ENCODE results near the gene PREB. TPM values are rescaled to one million over a fixed set of nuclear protein-coding genes. Genes with fewer than 3 reads are reported as not detected.

PREB gene
- total and polyA plus RNA-seq, 4 donors, result 24.9 to 48.1 (median 44.2) TPM

DNA sequence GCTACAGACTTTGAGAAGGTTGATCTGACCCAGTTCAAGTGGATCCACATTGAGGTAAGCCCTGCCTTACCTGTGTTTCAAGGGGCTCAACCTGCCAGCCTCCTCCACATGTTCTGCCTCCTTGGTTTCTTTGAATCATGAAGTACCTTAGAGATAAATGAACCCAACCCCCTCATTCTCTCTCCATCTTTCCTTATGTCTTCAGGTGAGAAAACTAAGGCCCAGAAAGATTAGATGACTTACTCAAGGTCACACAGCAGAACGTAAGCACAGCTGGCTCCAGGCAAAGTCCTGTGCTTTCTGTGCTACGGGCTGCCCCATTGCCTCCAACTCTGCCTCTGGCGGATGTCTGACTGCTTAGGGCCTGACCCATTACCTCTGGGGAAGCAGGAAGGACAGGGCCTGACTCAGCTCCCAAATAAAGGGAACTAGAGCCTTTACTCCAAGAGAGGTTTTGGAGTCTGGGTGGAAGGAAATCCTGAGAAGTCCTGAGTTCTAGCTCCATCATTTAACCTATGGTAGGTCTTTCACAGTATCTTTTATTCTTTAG, 37.6 kb downstream of the PREB start:
- no peak for DNase-seq

DNA sequence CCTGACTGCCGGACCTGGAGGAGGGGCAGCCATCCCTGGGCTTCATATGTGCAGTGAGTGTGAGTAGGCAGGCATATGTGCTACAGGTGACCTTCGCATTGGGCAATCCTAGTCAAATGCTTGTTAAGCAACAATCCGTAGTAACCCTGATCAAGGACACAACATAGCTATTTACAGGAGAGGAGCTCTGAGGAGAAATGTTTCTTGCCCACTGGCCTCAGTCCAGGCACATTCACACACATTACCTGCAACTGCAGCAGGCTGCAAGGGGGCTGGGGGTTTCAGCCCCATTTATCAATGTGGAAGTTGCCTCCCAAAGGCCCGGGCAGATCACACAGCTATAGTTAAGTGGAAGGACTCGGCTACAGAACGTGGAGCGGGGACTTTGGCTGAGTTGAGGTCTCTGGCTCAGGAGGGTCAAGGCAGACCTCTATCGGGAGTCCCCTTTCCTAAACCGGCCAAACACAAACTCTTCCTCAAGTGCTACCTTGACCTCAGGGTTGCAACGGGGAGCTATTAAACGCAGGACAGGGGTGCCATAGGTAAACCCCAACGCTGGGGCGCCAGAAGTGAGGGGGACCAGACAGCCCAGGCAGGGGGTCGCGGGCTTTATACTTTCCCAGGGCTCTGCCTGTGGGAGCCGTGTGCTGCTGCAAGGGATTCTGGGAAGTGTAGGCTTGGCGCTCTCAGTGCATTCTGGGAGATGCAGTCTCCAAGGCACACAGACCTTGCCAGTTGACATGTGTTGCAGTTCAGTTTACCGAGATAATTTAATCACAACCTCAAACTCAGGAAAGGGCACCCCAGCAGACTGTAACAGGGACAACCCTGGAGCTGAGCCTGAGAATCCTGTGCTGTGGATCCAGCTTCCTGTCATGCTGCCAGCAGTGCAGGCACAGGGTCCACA, 38.4 kb downstream of the PREB start:
- 23% methylated on average over 18 of the region's 18 CpGs for WGBS, 2 donors
- H3K27me3 ChIP-seq (ENCODE audit: control insufficient read depth in 1 of 2, insufficient read depth in 2 of 2, low read length in 1 of 2), result no peaks in the 10 kb centered on the region
- ATAC-seq (ENCODE audit: low FRiP score) (peak; percentile 72), DNase-seq (peak; percentile 75 to 83)
- H3K36me3 ChIP-seq (ENCODE audit: control insufficient read depth in 1 of 2, insufficient read depth in 2 of 2, low read length in 1 of 2), result no peaks in the 10 kb centered on the region
- H3K27ac ChIP-seq (ENCODE audit: low read depth in 1 of 2, low read length in 2 of 2), result no peak overlapping the region
- intact Hi-C loops (cut with DNase I), result loop anchor here (5.0 to 10.0 kb wide), 2 partner anchors 96 to 99 kb away; no protein-coding TSS in a partner anchor
- H3K4me1 ChIP-seq (ENCODE audit: control insufficient read depth in 1 of 2, insufficient read depth in 2 of 2, low read length in 2 of 2), result no peaks in the 10 kb centered on the region
- H3K4me3 ChIP-seq (ENCODE audit: low read length in 2 of 2), result no peak overlapping the region
- H3K9me3 ChIP-seq (ENCODE audit: control insufficient read depth, low read length), result no peaks in the 10 kb centered on the region

More for the DNA sequence above, 37.6 kb downstream of the PREB start:
- intact Hi-C loops (cut with DNase I), result loop anchor here (5.0 to 10.0 kb wide), 2 partner anchors 95 to 98 kb away; no protein-coding TSS in a partner anchor
- no peaks in the 10 kb centered on the region for H3K36me3 ChIP-seq (ENCODE audit: control insufficient read depth in 1 of 2, insufficient read depth in 2 of 2, low read length in 1 of 2)
- no peaks in the 10 kb centered on the region for H3K9me3 ChIP-seq (ENCODE audit: control insufficient read depth, low read length)
- no peak overlapping the region for H3K4me3 ChIP-seq (ENCODE audit: low read length in 2 of 2)
- 75 to 89% methylated on average over 3 of the region's 3 CpGs for WGBS, 2 donors
- H3K27me3 ChIP-seq (ENCODE audit: control insufficient read depth in 1 of 2, insufficient read depth in 2 of 2, low read length in 1 of 2), result no peaks in the 10 kb centered on the region
- no peaks in the 10 kb centered on the region for H3K4me1 ChIP-seq (ENCODE audit: control insufficient read depth in 1 of 2, insufficient read depth in 2 of 2, low read length in 2 of 2)
- no peak overlapping the region for H3K27ac ChIP-seq (ENCODE audit: low read depth in 1 of 2, low read length in 2 of 2)
- ATAC-seq (ENCODE audit: low FRiP score), result no peak

DNA sequence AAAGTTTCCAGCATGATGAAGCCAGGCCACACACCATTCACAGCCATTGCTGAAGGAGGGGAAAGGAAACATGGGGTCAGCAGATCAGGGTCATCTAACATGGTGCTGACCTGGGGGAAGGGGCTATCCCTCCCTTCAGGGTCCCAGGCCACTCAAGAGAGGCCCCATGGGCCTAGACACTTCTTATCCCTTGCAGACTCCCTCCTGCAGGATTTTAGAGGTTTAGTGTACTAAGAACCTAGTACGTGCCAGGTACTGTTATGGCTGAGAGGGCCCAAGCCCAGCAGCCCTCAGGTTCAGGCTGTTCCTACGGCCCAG, 39.0 kb downstream of the PREB start:
- no peaks in the 10 kb centered on the region for H3K9me3 ChIP-seq (ENCODE audit: control insufficient read depth, low read length)
- 82 to 93% methylated on average over 2 of the region's 2 CpGs for WGBS, 2 donors
- ATAC-seq (ENCODE audit: low FRiP score) (no peak), DNase-seq (no peak)
- intact Hi-C loops (cut with DNase I), result loop anchor here (5.0 to 10.0 kb wide), 2 partner anchors 97 to 99 kb away; no protein-coding TSS in a partner anchor
- H3K27ac ChIP-seq (ENCODE audit: low read depth in 1 of 2, low read length in 2 of 2), result no peak overlapping the region
- no peak overlapping the region for H3K4me3 ChIP-seq (ENCODE audit: low read length in 2 of 2)
- no peaks in the 10 kb centered on the region for H3K4me1 ChIP-seq (ENCODE audit: control insufficient read depth in 1 of 2, insufficient read depth in 2 of 2, low read length in 2 of 2)
- no peaks in the 10 kb centered on the region for H3K36me3 ChIP-seq (ENCODE audit: control insufficient read depth in 1 of 2, insufficient read depth in 2 of 2, low read length in 1 of 2)
- H3K27me3 ChIP-seq (ENCODE audit: control insufficient read depth in 1 of 2, insufficient read depth in 2 of 2, low read length in 1 of 2), result no peaks in the 10 kb centered on the region

DNA sequence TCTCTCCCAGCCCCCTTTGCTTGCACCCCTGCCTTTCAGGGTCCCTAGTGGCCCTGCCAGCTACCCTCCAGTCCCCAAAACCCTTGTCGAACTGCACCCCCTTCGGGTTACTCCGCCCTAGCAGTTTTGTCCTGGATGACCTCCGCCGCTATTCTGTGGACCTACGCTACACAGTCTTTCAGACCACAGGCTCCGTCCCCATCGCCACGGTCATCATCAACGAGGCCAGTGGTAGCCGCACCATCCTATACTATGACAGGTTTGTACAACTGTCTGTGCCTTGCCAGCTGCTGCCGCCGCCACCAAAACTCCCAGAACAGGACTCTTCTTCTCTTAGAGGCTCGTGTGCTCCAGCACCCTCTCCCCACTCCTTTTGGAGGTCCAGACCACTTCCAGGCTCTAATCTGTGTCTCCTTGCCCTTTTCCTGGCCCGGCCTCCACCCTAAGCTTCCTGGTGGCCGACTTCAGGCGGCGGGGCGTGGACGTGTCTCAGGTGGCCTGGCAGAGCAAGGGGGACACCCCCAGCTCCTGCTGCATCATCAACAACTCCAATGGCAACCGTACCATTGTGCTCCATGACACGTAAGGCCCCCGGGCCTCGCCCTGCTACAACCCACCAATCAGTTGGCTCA, 40.0 kb downstream of the PREB start:
- intact Hi-C loops (cut with DNase I), result loop anchor here in 1 of 2 donors (10.0 kb wide), 1 partner anchor 100 kb away; no protein-coding TSS in a partner anchor

DNA sequence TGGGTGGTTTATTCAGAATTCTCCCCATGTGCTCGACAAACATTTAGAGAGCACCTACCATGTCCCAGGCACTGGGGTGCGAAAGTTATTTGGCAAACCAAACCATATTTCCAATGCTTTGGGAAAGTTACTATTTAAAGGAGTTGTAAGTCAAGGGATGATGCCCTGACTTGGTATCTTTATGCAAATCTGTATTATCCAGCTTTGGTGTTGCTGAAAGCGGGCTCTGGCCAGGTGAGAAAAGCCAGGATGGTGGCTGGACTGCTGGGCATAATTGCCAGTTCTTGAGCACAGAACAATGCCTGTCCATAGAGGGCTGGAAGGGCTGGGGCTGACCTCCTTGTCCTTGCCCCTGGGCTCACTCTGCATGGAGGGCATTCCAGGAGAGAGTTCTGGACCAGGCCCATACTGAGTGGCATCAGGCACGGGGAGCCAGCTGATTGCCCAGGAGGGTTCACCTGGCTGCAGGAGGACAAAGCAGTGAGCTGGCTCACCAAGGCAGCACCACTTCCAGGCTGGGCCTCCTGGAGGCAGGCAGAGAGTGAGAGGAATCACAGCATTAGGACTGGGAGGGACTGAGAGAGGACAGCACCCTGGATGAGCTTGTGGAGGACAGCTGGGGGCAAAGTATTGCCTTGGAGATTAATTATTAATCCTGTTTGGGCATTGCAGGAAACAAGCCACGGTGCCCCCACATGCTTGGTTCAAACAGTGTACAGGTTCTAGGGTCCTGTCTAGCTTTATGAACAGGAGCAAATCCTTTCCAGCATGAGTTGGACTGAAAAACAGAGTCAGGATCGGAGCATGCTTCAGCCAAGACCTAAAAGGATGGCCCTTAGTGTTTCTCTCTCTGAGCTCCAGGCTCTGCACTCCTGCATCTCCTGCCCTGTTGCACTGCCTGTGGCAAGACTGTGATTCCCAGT, 40.7 kb downstream of the PREB start:
- Histone ChIP-seq H3K36me3 (ENCODE audit: control insufficient read depth in 1 of 2, insufficient read depth in 2 of 2, low read length in 1 of 2) (no peaks in the 10 kb centered on the region), H3K27me3 (ENCODE audit: control insufficient read depth in 1 of 2, insufficient read depth in 2 of 2, low read length in 1 of 2) (no peaks in the 10 kb centered on the region), H3K27ac (ENCODE audit: low read depth in 1 of 2, low read length in 2 of 2) (no peak overlapping the region), H3K9me3 (ENCODE audit: control insufficient read depth, low read length) (no peaks in the 10 kb centered on the region), H3K4me3 (ENCODE audit: low read length in 2 of 2) (no peak overlapping the region), H3K4me1 (ENCODE audit: control insufficient read depth in 1 of 2, insufficient read depth in 2 of 2, low read length in 2 of 2) (no peaks in the 10 kb centered on the region)
- intact Hi-C loops (cut with DNase I), result loop anchor here in 1 of 2 donors (10.0 kb wide), 1 partner anchor 101 kb away; no protein-coding TSS in a partner anchor
- 89 to 92% methylated on average over 6 of the region's 6 CpGs for WGBS, 2 donors
- ATAC-seq (ENCODE audit: low FRiP score), result no peak
- peak in 1 of 2 donors; percentile 59 for DNase-seq

More for the DNA sequence above, 40.0 kb downstream of the PREB start:
- DNase-seq, result peak in 1 of 2 donors; percentile 41
- ATAC-seq (ENCODE audit: low FRiP score), result no peak
- H3K27me3 ChIP-seq (ENCODE audit: control insufficient read depth in 1 of 2, insufficient read depth in 2 of 2, low read length in 1 of 2), result no peaks in the 10 kb centered on the region
- no peak overlapping the region for H3K4me3 ChIP-seq (ENCODE audit: low read length in 2 of 2)
- no peaks in the 10 kb centered on the region for H3K9me3 ChIP-seq (ENCODE audit: control insufficient read depth, low read length)
- H3K4me1 ChIP-seq (ENCODE audit: control insufficient read depth in 1 of 2, insufficient read depth in 2 of 2, low read length in 2 of 2), result no peaks in the 10 kb centered on the region
- 93% methylated on average over 24 of the region's 24 CpGs for WGBS, 2 donors
- no peaks in the 10 kb centered on the region for H3K36me3 ChIP-seq (ENCODE audit: control insufficient read depth in 1 of 2, insufficient read depth in 2 of 2, low read length in 1 of 2)
- H3K27ac ChIP-seq (ENCODE audit: low read depth in 1 of 2, low read length in 2 of 2), result no peak overlapping the region

GRCh38 chr2:27092696-27093429, 41.6 kb downstream of the PREB start:
- intact Hi-C loops (cut with DNase I), result loop anchor here in 1 of 2 donors (10.0 kb wide), 1 partner anchor 102 kb away; no protein-coding TSS in a partner anchor

DNA sequence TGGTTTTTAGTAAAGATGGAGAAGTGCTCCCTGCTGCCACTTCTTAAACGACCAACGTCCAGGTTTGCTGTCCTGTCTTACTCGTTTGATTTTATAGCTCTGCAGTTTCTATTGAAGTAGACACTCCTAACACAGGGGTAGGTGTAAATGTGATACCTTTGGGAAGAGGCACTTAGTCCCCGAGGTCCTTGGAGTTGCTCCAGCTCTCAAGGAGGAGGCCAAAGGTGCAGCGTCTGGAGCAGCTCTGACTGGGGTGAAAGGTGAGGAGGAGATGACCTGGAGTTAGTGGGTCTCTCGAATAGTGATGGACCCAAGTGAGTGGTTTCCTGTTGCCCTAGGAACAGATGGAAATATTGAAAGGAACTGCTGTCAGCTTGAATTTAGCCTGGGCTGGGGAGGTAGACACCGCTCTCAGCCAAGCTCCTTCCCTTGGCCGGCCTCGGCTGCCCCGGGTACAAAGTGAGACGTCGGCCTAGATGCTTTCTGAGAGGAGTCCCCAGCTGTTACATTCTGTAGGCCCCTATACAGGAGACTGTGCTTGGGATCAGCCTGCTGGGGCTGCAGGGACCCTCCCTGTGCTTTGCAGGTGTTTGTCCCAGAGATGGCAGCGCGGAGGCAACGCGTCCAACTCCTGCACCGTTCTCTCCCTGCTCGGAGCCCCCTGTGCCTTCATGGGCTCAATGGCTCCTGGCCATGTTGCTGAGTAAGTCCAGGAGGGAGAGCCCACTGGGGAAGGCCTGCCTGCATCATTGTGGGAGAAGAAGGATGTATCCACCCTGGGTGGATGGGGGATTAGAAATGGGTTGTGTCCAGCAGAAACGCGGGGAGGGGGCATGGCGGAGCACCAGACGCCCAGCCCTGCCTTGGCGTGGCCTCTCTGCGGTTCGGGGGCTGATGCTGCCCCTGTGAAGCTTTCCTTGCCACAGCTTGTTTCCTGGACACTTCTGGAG, 42.4 kb downstream of the PREB start:
- intact Hi-C loops (cut with DNase I), result loop anchor here in 1 of 2 donors (10.0 kb wide), 1 partner anchor 103 kb away; no protein-coding TSS in a partner anchor

More at GRCh38 chr2:27092696-27093429, 41.6 kb downstream of the PREB start:
- Histone ChIP-seq H3K9me3 (ENCODE audit: control insufficient read depth, low read length) (no peaks in the 10 kb centered on the region), H3K36me3 (ENCODE audit: control insufficient read depth in 1 of 2, insufficient read depth in 2 of 2, low read length in 1 of 2) (no peaks in the 10 kb centered on the region), H3K4me3 (ENCODE audit: low read length in 2 of 2) (no peak overlapping the region), H3K4me1 (ENCODE audit: control insufficient read depth in 1 of 2, insufficient read depth in 2 of 2, low read length in 2 of 2) (no peaks in the 10 kb centered on the region), H3K27ac (ENCODE audit: low read depth in 1 of 2, low read length in 2 of 2) (no peak overlapping the region), H3K27me3 (ENCODE audit: control insufficient read depth in 1 of 2, insufficient read depth in 2 of 2, low read length in 1 of 2) (no peaks in the 10 kb centered on the region)
- WGBS, 2 donors, result 75 to 84% methylated on average over 9 to 10 of the region's 10 CpGs
- ATAC-seq (ENCODE audit: low FRiP score), result no peak
- peak in 1 of 2 donors; percentile 58 for DNase-seq

More for the DNA sequence above, 42.4 kb downstream of the PREB start:
- DNase-seq, result peak in 1 of 2 donors; percentile 62
- Histone ChIP-seq H3K4me1 (ENCODE audit: control insufficient read depth in 1 of 2, insufficient read depth in 2 of 2, low read length in 2 of 2) (no peaks in the 10 kb centered on the region), H3K36me3 (ENCODE audit: control insufficient read depth in 1 of 2, insufficient read depth in 2 of 2, low read length in 1 of 2) (no peaks in the 10 kb centered on the region), H3K9me3 (ENCODE audit: control insufficient read depth, low read length) (no peaks in the 10 kb centered on the region), H3K27me3 (ENCODE audit: control insufficient read depth in 1 of 2, insufficient read depth in 2 of 2, low read length in 1 of 2) (no peaks in the 10 kb centered on the region), H3K4me3 (ENCODE audit: low read length in 2 of 2) (no peak overlapping the region), H3K27ac (ENCODE audit: low read depth in 1 of 2, low read length in 2 of 2) (no peak overlapping the region)
- ATAC-seq (ENCODE audit: low FRiP score), result no peak
- WGBS, 2 donors, result 81 to 83% methylated on average over 25 of the region's 25 CpGs
